ENCODE data around the gene BPIFB3. TPM values are rescaled to one million over a fixed set of nuclear protein-coding genes. Genes with fewer than 3 reads are reported as not detected.

BPIFB3 gene
- polyA plus RNA-seq, 1 donor from 2014 or later, result not detected

- Histone ChIP-seq H2AFZ (ENCODE audit: low read depth, low read length) (no peak overlapping the region), H3K9me3 (ENCODE audit: low read length) (no peaks in the 10 kb centered on the region)
- no peak for TF ChIP-seq SMC3 (conservative IDR thresholded peaks at IDR 0.05; ENCODE audit: poor library complexity)
Measured at GRCh38 chr20:33022289-33022688, 31.4 kb upstream of the BPIFB3 start.

GRCh38 chr20:33022694-33023438 is 30.8 kb upstream of the BPIFB3 start:
- H3K4me2 ChIP-seq (ENCODE audit: low read length), result no peak overlapping the region
- H3K79me2 ChIP-seq (replicated peaks; ENCODE audit: insufficient read depth, low read length), result no peaks in the 10 kb centered on the region
- H3K27ac ChIP-seq (ENCODE audit: low read length), result no peak overlapping the region
- H3F3A ChIP-seq (ENCODE audit: insufficient read depth, low read length, poor library complexity, severe bottlenecking), result no peaks in the 10 kb centered on the region
- no peak overlapping the region for H3K9ac ChIP-seq (ENCODE audit: low read length)
- H2AFZ ChIP-seq (ENCODE audit: low read depth, low read length), result no peak overlapping the region
- TF ChIP-seq TAF1 (IDR thresholded peaks at IDR 0.05; ENCODE audit: low read depth), result no peak
- TF ChIP-seq POLR2AphosphoS5 (IDR thresholded peaks at IDR 0.05), result no peak
- TF ChIP-seq MXI1 (conservative IDR thresholded peaks at IDR 0.05; ENCODE audit: poor library complexity, severe bottlenecking), result no peak
- TF ChIP-seq CTCF (IDR thresholded peaks at IDR 0.05; ENCODE audit: poor library complexity, severe bottlenecking), result no peak
- no peak for TF ChIP-seq REST (IDR thresholded peaks at IDR 0.05; ENCODE audit: borderline replicate concordance)
- TF ChIP-seq RAD21 (conservative IDR thresholded peaks at IDR 0.05), result no peak
- no peak for TF ChIP-seq EP300 (conservative IDR thresholded peaks at IDR 0.05; ENCODE audit: poor library complexity, severe bottlenecking)
- no peak for TF ChIP-seq EZH2 (IDR thresholded peaks at IDR 0.05; ENCODE audit: borderline replicate concordance, insufficient read depth, low read length, poor library complexity, severe bottlenecking)
- TF ChIP-seq SMC3 (conservative IDR thresholded peaks at IDR 0.05; ENCODE audit: poor library complexity), result no peak
- H3K9me2 ChIP-seq (ENCODE audit: insufficient read depth, low read length), result no peaks in the 10 kb centered on the region
- no peaks in the 10 kb centered on the region for H3K27me3 ChIP-seq (ENCODE audit: insufficient read depth, low read depth, low read length)
- no peaks in the 10 kb centered on the region for H3K36me3 ChIP-seq (ENCODE audit: insufficient read depth, low read length)
- no peak overlapping the region for H3K4me3 ChIP-seq (ENCODE audit: low read length)
- H4K20me1 ChIP-seq (ENCODE audit: insufficient read depth), result no peaks in the 10 kb centered on the region
- H3K9me3 ChIP-seq (ENCODE audit: low read length), result no peaks in the 10 kb centered on the region

More at GRCh38 chr20:33022289-33022688, 31.4 kb upstream of the BPIFB3 start:
- no peak overlapping the region for H3K4me2 ChIP-seq (ENCODE audit: low read length)
- no peaks in the 10 kb centered on the region for H3K36me3 ChIP-seq (ENCODE audit: insufficient read depth, low read length)
- H3K9ac ChIP-seq (ENCODE audit: low read length), result no peak overlapping the region
- no peaks in the 10 kb centered on the region for H3F3A ChIP-seq (ENCODE audit: insufficient read depth, low read length, poor library complexity, severe bottlenecking)
- no peaks in the 10 kb centered on the region for H4K20me1 ChIP-seq (ENCODE audit: insufficient read depth)
- no peaks in the 10 kb centered on the region for H3K27me3 ChIP-seq (ENCODE audit: insufficient read depth, low read depth, low read length)
- H3K27ac ChIP-seq (ENCODE audit: low read length), result no peak overlapping the region
- no peak overlapping the region for H3K4me3 ChIP-seq (ENCODE audit: low read length)
- no peaks in the 10 kb centered on the region for H3K79me2 ChIP-seq (replicated peaks; ENCODE audit: insufficient read depth, low read length)
- H3K9me2 ChIP-seq (ENCODE audit: insufficient read depth, low read length), result no peaks in the 10 kb centered on the region

All from neural cell (in vitro differentiated cells).